GM21360 (cell line): ENCODE measurements around the gene SPATS2.
A peak's percentile ranks its signal among the peaks of the same experiment; 100 is the strongest.

ENCODE experiments used
- ATAC-seq: cut with Tn5 transposase; IDR thresholded peaks from one replicate; pipeline ENCODE4 v1.9.1; 2021; ENCODE audit warnings: mild to moderate bottlenecking, moderate library complexity; ENCODE audit not compliant: unreplicated experiment

The SPATS2 gene

GRCh38 chr12:49552014-49552413 lies 184.8 kb downstream of the SPATS2 start:
- ATAC-seq: no peak

- no peak for ATAC-seq
Measured at GRCh38 chr12:49552425-49552824, 185.2 kb downstream of the SPATS2 start.

- ATAC-seq: no peak
Measured at GRCh38 chr12:49552899-49553298, 185.6 kb downstream of the SPATS2 start.

- ATAC-seq: no peak
Measured at GRCh38 chr12:49553512-49554088, 186.3 kb downstream of the SPATS2 start.

GRCh38 chr12:49554266-49554665 lies 187.0 kb downstream of the SPATS2 start:
- ATAC-seq: no peak

- no peak for ATAC-seq
Measured at GRCh38 chr12:49555631-49556390, 188.5 kb downstream of the SPATS2 start.

- no peak for ATAC-seq
Measured at GRCh38 chr12:49556391-49557186, 189.3 kb downstream of the SPATS2 start.

GRCh38 chr12:49557187-49557916 lies 190.1 kb downstream of the SPATS2 start:
- no peak for ATAC-seq

GRCh38 chr12:49557917-49558215 lies 190.6 kb downstream of the SPATS2 start:
- ATAC-seq: no peak

GRCh38 chr12:49558526-49558925 lies 191.3 kb downstream of the SPATS2 start:
- ATAC-seq: no peak

GRCh38 chr12:49559011-49559675 lies 191.9 kb downstream of the SPATS2 start:
- no peak for ATAC-seq

- ATAC-seq: no peak
Measured at GRCh38 chr12:49560695-49561094, 193.4 kb downstream of the SPATS2 start.

- ATAC-seq: no peak
Measured at GRCh38 chr12:49562233-49562632, 195.0 kb downstream of the SPATS2 start.

- ATAC-seq: no peak
Measured at GRCh38 chr12:49562831-49563230, 195.6 kb downstream of the SPATS2 start.

- no peak for ATAC-seq
Measured at GRCh38 chr12:49563951-49564685, 196.9 kb downstream of the SPATS2 start.

GRCh38 chr12:49564686-49565405 lies 197.6 kb downstream of the SPATS2 start:
- ATAC-seq: no peak

GRCh38 chr12:49565406-49566265 lies 198.4 kb downstream of the SPATS2 start:
- no peak for ATAC-seq

- no peak for ATAC-seq
Measured at GRCh38 chr12:49566361-49566760, 199.1 kb downstream of the SPATS2 start.

GRCh38 chr12:49567302-49567610 lies 200.0 kb downstream of the SPATS2 start:
- peak; percentile 10 for ATAC-seq
